GM21423 (cell line): ENCODE results near the gene LARGE1.
A peak's percentile ranks its signal among the peaks of the same experiment; 100 is the strongest.

Experiments
- ATAC-seq: cut with Tn5 transposase; IDR thresholded peaks from one replicate; pipeline ENCODE4 v1.9.1; 2021; ENCODE audit warnings: mild to moderate bottlenecking, moderate library complexity; ENCODE audit not compliant: unreplicated experiment

Gene LARGE1

GRCh38 chr22:33920197-33920540, at the start of gene LARGE1:
TSS of gene LARGE1 (minus strand) at chr22:33920476.
- ATAC-seq = peak; percentile 12

GRCh38 chr22:33969045-33969444, 48.8 kb upstream of the LARGE1 start:
- ATAC-seq = no peak

- ATAC-seq = no peak
Observed at GRCh38 chr22:33964121-33964520, 43.8 kb upstream of the LARGE1 start.

- no peak for ATAC-seq
Observed at GRCh38 chr22:33962409-33962808, 42.1 kb upstream of the LARGE1 start.

GRCh38 chr22:33958741-33959140, 38.5 kb upstream of the LARGE1 start:
- no peak for ATAC-seq

- no peak for ATAC-seq
Observed at GRCh38 chr22:33957086-33957485, 36.8 kb upstream of the LARGE1 start.

GRCh38 chr22:33952776-33953175, 32.5 kb upstream of the LARGE1 start:
- no peak for ATAC-seq

- no peak for ATAC-seq
Observed at GRCh38 chr22:33940741-33941140, 20.5 kb upstream of the LARGE1 start.

- no peak for ATAC-seq
Observed at GRCh38 chr22:33932997-33933396, 12.7 kb upstream of the LARGE1 start.

GRCh38 chr22:33931406-33931805, 11.1 kb upstream of the LARGE1 start:
- no peak for ATAC-seq

- no peak for ATAC-seq
Observed at GRCh38 chr22:33927752-33928151, 7.5 kb upstream of the LARGE1 start.

GRCh38 chr22:33925194-33925593, 4.9 kb upstream of the LARGE1 start:
- ATAC-seq = no peak

- ATAC-seq = no peak
Observed at GRCh38 chr22:33923660-33924246, 3.5 kb upstream of the LARGE1 start.

- ATAC-seq = no peak
Observed at GRCh38 chr22:33923033-33923432, 2.8 kb upstream of the LARGE1 start.

- no peak for ATAC-seq
Observed at GRCh38 chr22:33922349-33922681, 2.0 kb upstream of the LARGE1 start.

- no peak for ATAC-seq
Observed at GRCh38 chr22:33921525-33922348, 1.5 kb upstream of the LARGE1 start.

GRCh38 chr22:33920927-33921524, 750 bp upstream of the LARGE1 start:
- ATAC-seq = peak; percentile 78

- no peak for ATAC-seq
Observed at GRCh38 chr22:33919391-33920196, 682 bp downstream of the LARGE1 start.

- ATAC-seq = no peak
Observed at GRCh38 chr22:33918676-33919365, 1.5 kb downstream of the LARGE1 start.

GRCh38 chr22:33917744-33918406, 2.4 kb downstream of the LARGE1 start:
- no peak for ATAC-seq
